WTC11 (cell line): Measurements from ENCODE around the gene TFEB. TPM values are rescaled to one million over a fixed set of nuclear protein-coding genes. Genes with fewer than 3 reads are reported as not detected.

Source experiments
- ATAC-seq: fragments of 200-7000 bp; cut with Tn5 transposase; 2 replicates; pipeline ENCODE4 v1.10.0; 2021; ENCODE audit warnings: mild to moderate bottlenecking, moderate library complexity
- CTCF ChIA-PET: fragments of 300-600 bp; sonication (Branson Sonifier 250); formaldehyde crosslinking; loops from one replicate; lab custom pipeline; 2021; ENCODE audit warnings: antibody characterized with exemption; lab: Charles Lee
- POLR2A ChIA-PET: fragments of 350-600 bp; sonication (Branson Sonifier 250); formaldehyde crosslinking; loops from one replicate; lab custom pipeline; 2021; ENCODE audit warnings: antibody characterized with exemption; lab: Charles Lee
- DNase-seq: peaks from one replicate; pipeline ENCODE4 v3.0.0; 2021; ENCODE audit warnings: low spot score
- H3K27ac Mint-ChIP-seq: 2 replicates; pipeline ENCODE4 v1.8.0; 2021; ENCODE audit warnings: mixed read lengths
- H3K27me3 Mint-ChIP-seq: 2 replicates; pipeline ENCODE4 v1.8.0; 2021; ENCODE audit warnings: low read depth, mild to moderate bottlenecking, moderate library complexity, mixed read lengths
- H3K36me3 Mint-ChIP-seq: 2 replicates; pipeline ENCODE4 v1.8.0; 2021; ENCODE audit warnings: mixed read lengths
- H3K4me1 Mint-ChIP-seq: 2 replicates; pipeline ENCODE4 v1.8.0; 2022; ENCODE audit warnings: mixed read lengths
- H3K4me3 Mint-ChIP-seq: 2 replicates; pipeline ENCODE4 v1.8.0; 2021; ENCODE audit warnings: mild to moderate bottlenecking, moderate library complexity, mixed read lengths
- H3K9me3 Mint-ChIP-seq: 2 replicates; pipeline ENCODE4 v1.8.0; 2021; ENCODE audit warnings: mixed read lengths
- ATF1 ChIP-seq: sonication (generic); formaldehyde crosslinking; IDR thresholded peaks from 2 replicates; pipeline ENCODE4 v1.8.1; 2023; ENCODE audit warnings: mild to moderate bottlenecking, moderate library complexity, missing genetic modification reagents
- CBFB ChIP-seq: sonication (generic); formaldehyde crosslinking; IDR thresholded peaks from 2 replicates; pipeline ENCODE4 v1.8.1; 2022; ENCODE audit warnings: mild to moderate bottlenecking, low read depth, missing genetic modification reagents
- E2F5 ChIP-seq: sonication (generic); formaldehyde crosslinking; IDR thresholded peaks from 2 replicates; pipeline ENCODE4 v1.8.1; 2022; ENCODE audit warnings: mild to moderate bottlenecking, moderate library complexity, missing genetic modification reagents
- ELF4 ChIP-seq: sonication (generic); formaldehyde crosslinking; IDR thresholded peaks from 2 replicates; pipeline ENCODE4 v1.8.1; 2022; ENCODE audit warnings: low read depth, mild to moderate bottlenecking, moderate library complexity, missing genetic modification reagents
- EMX1 ChIP-seq: fragments of 250-450 bp; sonication (Bioruptor Pico); IDR thresholded peaks from 2 replicates; pipeline ENCODE4 v1.8.0; 2021; ENCODE audit warnings: mild to moderate bottlenecking
- FOXJ3 ChIP-seq: sonication (generic); formaldehyde crosslinking; IDR thresholded peaks from 2 replicates; pipeline ENCODE4 v1.9.0; 2021; ENCODE audit warnings: missing genetic modification reagents, mild to moderate bottlenecking, borderline replicate concordance
- GTF2I ChIP-seq: fragments of 250-450 bp; sonication (Bioruptor Pico); conservative IDR thresholded peaks from 2 replicates; pipeline ENCODE4 v1.4.0; 2021; ENCODE audit warnings: mild to moderate bottlenecking
- IRF1 ChIP-seq: sonication (generic); formaldehyde crosslinking; IDR thresholded peaks from 2 replicates; pipeline ENCODE4 v1.8.0; 2023; ENCODE audit warnings: missing genetic modification reagents
- JAZF1 ChIP-seq: fragments of 250-450 bp; sonication (Bioruptor Pico); IDR thresholded peaks from 2 replicates; pipeline ENCODE4 v1.9.0; 2021; ENCODE audit warnings: moderate library complexity, mild to moderate bottlenecking, inconsistent platforms
- NFATC4 ChIP-seq: fragments of 250-450 bp; sonication (Bioruptor Pico); IDR thresholded peaks from 2 replicates; pipeline ENCODE4 v1.9.0; 2021; ENCODE audit warnings: mild to moderate bottlenecking
- NFYB ChIP-seq: sonication (generic); formaldehyde crosslinking; conservative IDR thresholded peaks from 2 replicates; pipeline ENCODE4 v1.8.0; 2022; ENCODE audit warnings: low read depth, missing genetic modification reagents
- NR3C1 ChIP-seq: sonication (generic); formaldehyde crosslinking; conservative IDR thresholded peaks from 2 replicates; pipeline ENCODE4 v1.8.1; 2023; ENCODE audit warnings: low read depth, mild to moderate bottlenecking, missing genetic modification reagents
- RORB ChIP-seq: fragments of 250-450 bp; sonication (Bioruptor Pico); IDR thresholded peaks from 2 replicates; pipeline ENCODE4 v1.9.0; 2021; ENCODE audit warnings: mild to moderate bottlenecking
- SOX15 ChIP-seq: fragments of 250-450 bp; sonication (Bioruptor Pico); IDR thresholded peaks from 2 replicates; pipeline ENCODE4 v1.9.0; 2021; ENCODE audit warnings: mild to moderate bottlenecking
- TP53 ChIP-seq: sonication (generic); formaldehyde crosslinking; IDR thresholded peaks from 2 replicates; pipeline ENCODE4 v1.8.1; 2023; ENCODE audit warnings: mild to moderate bottlenecking, missing genetic modification reagents
- ZNF263 ChIP-seq: sonication (generic); formaldehyde crosslinking; IDR thresholded peaks from 2 replicates; pipeline ENCODE4 v1.8.1; 2022; ENCODE audit warnings: low read depth, mild to moderate bottlenecking, moderate library complexity, missing genetic modification reagents
- ZNF671 ChIP-seq: fragments of 250-450 bp; sonication (Bioruptor Pico); IDR thresholded peaks from 2 replicates; pipeline ENCODE4 v1.8.0; 2021; ENCODE audit warnings: mild to moderate bottlenecking
- ZSCAN18 ChIP-seq: fragments of 250-450 bp; sonication (Bioruptor Pico); IDR thresholded peaks from 2 replicates; pipeline ENCODE4 v2.1.2; 2022; ENCODE audit warnings: mild to moderate bottlenecking, moderate library complexity
- total RNA-seq: library from RNA; stranded (reverse); gene quantifications from 3 replicates; pipeline ENCODE4 v1.2.3, GENCODE V29; 2021
- TF ChIP-seq, protein P1 (sequence below): sonication (generic); formaldehyde crosslinking; IDR thresholded peaks from 2 replicates; pipeline ENCODE4 v1.8.0; 2022; ENCODE audit warnings: missing genetic modification reagents
- TF ChIP-seq, protein P2 (sequence below): sonication (generic); formaldehyde crosslinking; IDR thresholded peaks from 2 replicates; pipeline ENCODE4 v1.8.1; 2023; ENCODE audit warnings: mild to moderate bottlenecking, missing genetic modification reagents
- TF ChIP-seq, protein P3 (sequence below): sonication (generic); formaldehyde crosslinking; conservative IDR thresholded peaks from 2 replicates; pipeline ENCODE4 v1.8.1; 2022; ENCODE audit warnings: mild to moderate bottlenecking, missing genetic modification reagents
- TF ChIP-seq, protein P4 (sequence below): fragments of 250-450 bp; sonication (Bioruptor Pico); IDR thresholded peaks from 2 replicates; pipeline ENCODE4 v1.8.0; 2021; ENCODE audit warnings: mild to moderate bottlenecking

Gene TFEB
- total RNA-seq, 1 experiment from 2014 or later, result 3.9 TPM

- ChIA-PET POLR2A (no interaction called here), CTCF (interaction anchor here (0.9 to 6.6 kb wide), 5 partner anchors 10 to 71 kb away, joined by 3 to 39 read pairs (median 6); partner anchors contain the start of gene TOMM6)
- H3K4me3 Mint-ChIP-seq, result no peak overlapping the region
- H3K4me1 Mint-ChIP-seq, result no peaks in the 10 kb centered on the region
- no peak for DNase-seq
- no peak for ATAC-seq
- no peaks in the 10 kb centered on the region for H3K27me3 Mint-ChIP-seq
- H3K9me3 Mint-ChIP-seq, result no peaks in the 10 kb centered on the region
- no peak overlapping the region for H3K27ac Mint-ChIP-seq
- TF ChIP-seq ZNF263 (no peak), FOXJ3 (CRISPR knock-in tag) (no peak), ZNF671 (no peak), ELF4 (no peak), ATF1 (CRISPR knock-in tag) (no peak), TP53 (CRISPR knock-in tag) (no peak), ZSCAN18 (CRISPR knock-in tag) (no peak), NFATC4 (CRISPR knock-in tag) (no peak), GTF2I (CRISPR knock-in tag) (no peak), RORB (CRISPR knock-in tag) (no peak), JAZF1 (CRISPR knock-in tag) (no peak), SOX15 (CRISPR knock-in tag) (no peak), IRF1 (CRISPR knock-in tag) (no peak)
- TF ChIP-seq, protein P1, sequence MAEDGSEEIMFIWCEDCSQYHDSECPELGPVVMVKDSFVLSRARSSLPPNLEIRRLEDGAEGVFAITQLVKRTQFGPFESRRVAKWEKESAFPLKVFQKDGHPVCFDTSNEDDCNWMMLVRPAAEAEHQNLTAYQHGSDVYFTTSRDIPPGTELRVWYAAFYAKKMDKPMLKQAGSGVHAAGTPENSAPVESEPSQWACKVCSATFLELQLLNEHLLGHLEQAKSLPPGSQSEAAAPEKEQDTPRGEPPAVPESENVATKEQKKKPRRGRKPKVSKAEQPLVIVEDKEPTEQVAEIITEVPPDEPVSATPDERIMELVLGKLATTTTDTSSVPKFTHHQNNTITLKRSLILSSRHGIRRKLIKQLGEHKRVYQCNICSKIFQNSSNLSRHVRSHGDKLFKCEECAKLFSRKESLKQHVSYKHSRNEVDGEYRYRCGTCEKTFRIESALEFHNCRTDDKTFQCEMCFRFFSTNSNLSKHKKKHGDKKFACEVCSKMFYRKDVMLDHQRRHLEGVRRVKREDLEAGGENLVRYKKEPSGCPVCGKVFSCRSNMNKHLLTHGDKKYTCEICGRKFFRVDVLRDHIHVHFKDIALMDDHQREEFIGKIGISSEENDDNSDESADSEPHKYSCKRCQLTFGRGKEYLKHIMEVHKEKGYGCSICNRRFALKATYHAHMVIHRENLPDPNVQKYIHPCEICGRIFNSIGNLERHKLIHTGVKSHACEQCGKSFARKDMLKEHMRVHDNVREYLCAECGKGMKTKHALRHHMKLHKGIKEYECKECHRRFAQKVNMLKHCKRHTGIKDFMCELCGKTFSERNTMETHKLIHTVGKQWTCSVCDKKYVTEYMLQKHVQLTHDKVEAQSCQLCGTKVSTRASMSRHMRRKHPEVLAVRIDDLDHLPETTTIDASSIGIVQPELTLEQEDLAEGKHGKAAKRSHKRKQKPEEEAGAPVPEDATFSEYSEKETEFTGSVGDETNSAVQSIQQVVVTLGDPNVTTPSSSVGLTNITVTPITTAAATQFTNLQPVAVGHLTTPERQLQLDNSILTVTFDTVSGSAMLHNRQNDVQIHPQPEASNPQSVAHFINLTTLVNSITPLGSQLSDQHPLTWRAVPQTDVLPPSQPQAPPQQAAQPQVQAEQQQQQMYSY (CRISPR knock-in tag), result no peak
- TF ChIP-seq, protein P2, sequence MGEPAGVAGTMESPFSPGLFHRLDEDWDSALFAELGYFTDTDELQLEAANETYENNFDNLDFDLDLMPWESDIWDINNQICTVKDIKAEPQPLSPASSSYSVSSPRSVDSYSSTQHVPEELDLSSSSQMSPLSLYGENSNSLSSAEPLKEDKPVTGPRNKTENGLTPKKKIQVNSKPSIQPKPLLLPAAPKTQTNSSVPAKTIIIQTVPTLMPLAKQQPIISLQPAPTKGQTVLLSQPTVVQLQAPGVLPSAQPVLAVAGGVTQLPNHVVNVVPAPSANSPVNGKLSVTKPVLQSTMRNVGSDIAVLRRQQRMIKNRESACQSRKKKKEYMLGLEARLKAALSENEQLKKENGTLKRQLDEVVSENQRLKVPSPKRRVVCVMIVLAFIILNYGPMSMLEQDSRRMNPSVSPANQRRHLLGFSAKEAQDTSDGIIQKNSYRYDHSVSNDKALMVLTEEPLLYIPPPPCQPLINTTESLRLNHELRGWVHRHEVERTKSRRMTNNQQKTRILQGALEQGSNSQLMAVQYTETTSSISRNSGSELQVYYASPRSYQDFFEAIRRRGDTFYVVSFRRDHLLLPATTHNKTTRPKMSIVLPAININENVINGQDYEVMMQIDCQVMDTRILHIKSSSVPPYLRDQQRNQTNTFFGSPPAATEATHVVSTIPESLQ (CRISPR knock-in tag), result no peak
- H3K36me3 Mint-ChIP-seq, result no peaks in the 10 kb centered on the region
Measured at GRCh38 chr6:41715795-41716515, 19.5 kb downstream of the TFEB start.

GRCh38 chr6:41714556-41715273 is 20.7 kb downstream of the TFEB start:
- Mint-ChIP-seq H3K4me3 (no peak overlapping the region), H3K36me3 (no peaks in the 10 kb centered on the region), H3K9me3 (no peaks in the 10 kb centered on the region), H3K4me1 (no peaks in the 10 kb centered on the region), H3K27ac (no peak overlapping the region), H3K27me3 (no peaks in the 10 kb centered on the region)
- ATAC-seq (no peak), DNase-seq (no peak)
- POLR2A ChIA-PET, result no interaction called here
- CTCF ChIA-PET, result interaction anchor here (1.5 to 6.6 kb wide), 3 partner anchors 9 to 72 kb away, joined by 6 to 39 read pairs (median 11); partner anchors contain the start of gene TOMM6
- TF ChIP-seq, protein P3, sequence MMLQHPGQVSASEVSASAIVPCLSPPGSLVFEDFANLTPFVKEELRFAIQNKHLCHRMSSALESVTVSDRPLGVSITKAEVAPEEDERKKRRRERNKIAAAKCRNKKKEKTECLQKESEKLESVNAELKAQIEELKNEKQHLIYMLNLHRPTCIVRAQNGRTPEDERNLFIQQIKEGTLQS (CRISPR knock-in tag), result no peak
- TF ChIP-seq, protein P4, sequence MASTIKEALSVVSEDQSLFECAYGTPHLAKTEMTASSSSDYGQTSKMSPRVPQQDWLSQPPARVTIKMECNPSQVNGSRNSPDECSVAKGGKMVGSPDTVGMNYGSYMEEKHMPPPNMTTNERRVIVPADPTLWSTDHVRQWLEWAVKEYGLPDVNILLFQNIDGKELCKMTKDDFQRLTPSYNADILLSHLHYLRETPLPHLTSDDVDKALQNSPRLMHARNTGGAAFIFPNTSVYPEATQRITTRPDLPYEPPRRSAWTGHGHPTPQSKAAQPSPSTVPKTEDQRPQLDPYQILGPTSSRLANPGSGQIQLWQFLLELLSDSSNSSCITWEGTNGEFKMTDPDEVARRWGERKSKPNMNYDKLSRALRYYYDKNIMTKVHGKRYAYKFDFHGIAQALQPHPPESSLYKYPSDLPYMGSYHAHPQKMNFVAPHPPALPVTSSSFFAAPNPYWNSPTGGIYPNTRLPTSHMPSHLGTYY (CRISPR knock-in tag), result no peak
- no peak for TF ChIP-seq NFYB (CRISPR knock-in tag)
- no peak for TF ChIP-seq EMX1
- TF ChIP-seq CBFB, result no peak
- no peak for TF ChIP-seq E2F5 (CRISPR knock-in tag)
- TF ChIP-seq ELF4, result no peak
- TF ChIP-seq ZNF263, result no peak
- TF ChIP-seq, protein P2 (CRISPR knock-in tag), result no peak
- no peak for TF ChIP-seq NR3C1
